Choroid plexus epithelial cell (primary cell): Measurements from ENCODE around the gene KMT2B.
A peak's percentile ranks its signal among the peaks of the same experiment; 100 is the strongest.

Source experiments
- DNase-seq: peaks from one replicate; pipeline ENCODE4 v3.0.0-alpha.2; 2010; ENCODE audit warnings: low read depth
- H3K4me3 ChIP-seq: 2 replicates; pipeline ENCODE4 v1.5.1; 2011; ENCODE audit warnings: low read depth, mild to moderate bottlenecking, control low read depth, low read length, moderate library complexity
- CTCF ChIP-seq: conservative IDR thresholded peaks from 2 replicates; pipeline ENCODE4 v1.5.1; 2011; ENCODE audit warnings: low read depth, mild to moderate bottlenecking, control low read depth, inconsistent platforms, low read length, moderate library complexity

KMT2B gene

GRCh38 chr19:35732540-35733179 lies 14.9 kb downstream of the KMT2B start:
- DNase-seq = no peak
- H3K4me3 ChIP-seq = no peak overlapping the region
- TF ChIP-seq CTCF = no peak

- no peak for TF ChIP-seq CTCF
- DNase-seq = no peak
- H3K4me3 ChIP-seq = no peak overlapping the region
These were observed 15.7 kb downstream of the KMT2B start for GRCh38 chr19:35733180-35734125.

- no peak overlapping the region for H3K4me3 ChIP-seq
- DNase-seq = no peak
- TF ChIP-seq CTCF = no peak
These were observed 16.5 kb downstream of the KMT2B start for GRCh38 chr19:35734273-35734672.

GRCh38 chr19:35734889-35735288 lies 17.1 kb downstream of the KMT2B start:
- H3K4me3 ChIP-seq = no peak overlapping the region
- TF ChIP-seq CTCF = no peak
- no peak for DNase-seq

- H3K4me3 ChIP-seq = no peak overlapping the region
- no peak for DNase-seq
- TF ChIP-seq CTCF = peak; percentile 34
These were observed 19.4 kb downstream of the KMT2B start for GRCh38 chr19:35736913-35737886.

- no peak for TF ChIP-seq CTCF
- DNase-seq = no peak
- H3K4me3 ChIP-seq = no peak overlapping the region
These were observed 20.5 kb downstream of the KMT2B start for GRCh38 chr19:35738021-35738886.
